Measurements from ENCODE around the gene PRKCI. TPM values are rescaled to one million over a fixed set of nuclear protein-coding genes. Genes with fewer than 3 reads are reported as not detected.

The PRKCI gene
- total and polyA plus RNA-seq, 9 of the 15 experiments (the other 6 are each of a cell fraction or from before 2014, with no cell fraction given) = 10.5 to 43.2 (median 31.4) TPM

DNA sequence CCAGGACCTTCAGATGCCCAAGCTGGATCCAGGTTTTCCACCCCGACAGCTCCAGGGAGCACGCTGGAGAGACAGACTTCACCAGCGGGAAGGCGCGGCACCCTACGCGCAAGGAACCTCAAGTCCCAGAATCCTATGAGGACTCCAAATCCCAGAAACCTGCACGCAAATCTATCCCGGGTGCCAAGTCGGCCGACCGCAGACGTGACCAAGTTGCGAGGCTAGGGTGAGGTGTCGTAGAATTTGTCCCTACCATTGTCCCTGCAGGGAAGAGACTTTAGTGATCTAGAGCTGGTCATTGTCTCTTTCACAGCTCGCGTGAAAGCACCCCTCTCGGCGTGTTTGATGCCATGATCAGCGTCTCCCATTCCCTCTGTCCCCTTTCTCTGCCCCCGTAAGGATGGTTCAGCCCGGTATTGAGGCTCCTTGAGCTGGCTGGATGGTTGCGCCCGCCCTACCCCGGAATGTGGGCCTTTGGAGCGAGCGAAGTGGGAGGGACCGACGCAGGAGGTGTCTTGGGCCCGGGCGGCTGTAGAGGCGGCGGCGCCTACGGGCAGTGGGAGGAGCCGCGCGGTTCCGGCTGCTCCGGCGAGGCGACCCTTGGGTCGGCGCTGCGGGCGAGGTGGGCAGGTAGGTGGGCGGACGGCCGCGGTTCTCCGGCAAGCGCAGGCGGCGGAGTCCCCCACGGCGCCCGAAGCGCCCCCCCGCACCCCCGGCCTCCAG lies at the start of gene PRKCI (continued):
- TF ChIP-seq SAFB (IDR thresholded peaks at IDR 0.05; ENCODE audit: borderline replicate concordance, low read depth, low read length) (no peak), MAFG (tag; conservative IDR thresholded peaks at IDR 0.05) (no peak), CCAR2 (IDR thresholded peaks at IDR 0.05; ENCODE audit: low read depth, low read length) (no peak), LCOR (CRISPR knock-in tag; IDR thresholded peaks at IDR 0.05) (0 out of 2 replicates have a peak, but pooled peaks have one; percentile 57), ELF1 (tag; IDR thresholded peaks at IDR 0.05) (no peak; the same call in 1 of the 2 replicates), EWSR1 (IDR thresholded peaks at IDR 0.05; ENCODE audit: borderline replicate concordance, low read depth, partially characterized antibody) (no peak), EHMT2 (IDR thresholded peaks at IDR 0.05) (no peak), CREM (IDR thresholded peaks at IDR 0.05; ENCODE audit: low read depth) (peak; percentile 61), TCF7 (IDR thresholded peaks at IDR 0.05; ENCODE audit: borderline replicate concordance) (peak; percentile 48; the same call in 1 of the 2 replicates), ZEB2 (IDR thresholded peaks at IDR 0.05) (no peak), ZBED1 (IDR thresholded peaks at IDR 0.05) (no peak), POLR2AphosphoS2 (IDR thresholded peaks at IDR 0.05; ENCODE audit: low read length) (no peak), GATA2 (CRISPR knock-in tag; IDR thresholded peaks at IDR 0.05) (no peak), EP400 (IDR thresholded peaks at IDR 0.05) (peak; percentile 80), ZBTB17 (CRISPR knock-in tag; IDR thresholded peaks at IDR 0.05) (no peak), MEF2A (IDR thresholded peaks at IDR 0.05; ENCODE audit: control insufficient read depth, low read depth, low read length) (no peak), ZNF239 (CRISPR knock-in tag; IDR thresholded peaks at IDR 0.05) (no peak)
- TF ChIP-seq, protein P1, sequence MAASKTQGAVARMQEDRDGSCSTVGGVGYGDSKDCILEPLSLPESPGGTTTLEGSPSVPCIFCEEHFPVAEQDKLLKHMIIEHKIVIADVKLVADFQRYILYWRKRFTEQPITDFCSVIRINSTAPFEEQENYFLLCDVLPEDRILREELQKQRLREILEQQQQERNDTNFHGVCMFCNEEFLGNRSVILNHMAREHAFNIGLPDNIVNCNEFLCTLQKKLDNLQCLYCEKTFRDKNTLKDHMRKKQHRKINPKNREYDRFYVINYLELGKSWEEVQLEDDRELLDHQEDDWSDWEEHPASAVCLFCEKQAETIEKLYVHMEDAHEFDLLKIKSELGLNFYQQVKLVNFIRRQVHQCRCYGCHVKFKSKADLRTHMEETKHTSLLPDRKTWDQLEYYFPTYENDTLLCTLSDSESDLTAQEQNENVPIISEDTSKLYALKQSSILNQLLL (CRISPR knock-in tag; IDR thresholded peaks at IDR 0.05; ENCODE audit: borderline replicate concordance) = no peak
- TF ChIP-seq, protein P2, sequence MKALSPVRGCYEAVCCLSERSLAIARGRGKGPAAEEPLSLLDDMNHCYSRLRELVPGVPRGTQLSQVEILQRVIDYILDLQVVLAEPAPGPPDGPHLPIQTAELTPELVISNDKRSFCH (CRISPR knock-in tag; IDR thresholded peaks at IDR 0.05) = no peak
- TF ChIP-seq, protein P2 (tag; IDR thresholded peaks at IDR 0.05) = peak; percentile 74; the same call in 1 of the 2 replicates
- TF ChIP-seq, protein P3, sequence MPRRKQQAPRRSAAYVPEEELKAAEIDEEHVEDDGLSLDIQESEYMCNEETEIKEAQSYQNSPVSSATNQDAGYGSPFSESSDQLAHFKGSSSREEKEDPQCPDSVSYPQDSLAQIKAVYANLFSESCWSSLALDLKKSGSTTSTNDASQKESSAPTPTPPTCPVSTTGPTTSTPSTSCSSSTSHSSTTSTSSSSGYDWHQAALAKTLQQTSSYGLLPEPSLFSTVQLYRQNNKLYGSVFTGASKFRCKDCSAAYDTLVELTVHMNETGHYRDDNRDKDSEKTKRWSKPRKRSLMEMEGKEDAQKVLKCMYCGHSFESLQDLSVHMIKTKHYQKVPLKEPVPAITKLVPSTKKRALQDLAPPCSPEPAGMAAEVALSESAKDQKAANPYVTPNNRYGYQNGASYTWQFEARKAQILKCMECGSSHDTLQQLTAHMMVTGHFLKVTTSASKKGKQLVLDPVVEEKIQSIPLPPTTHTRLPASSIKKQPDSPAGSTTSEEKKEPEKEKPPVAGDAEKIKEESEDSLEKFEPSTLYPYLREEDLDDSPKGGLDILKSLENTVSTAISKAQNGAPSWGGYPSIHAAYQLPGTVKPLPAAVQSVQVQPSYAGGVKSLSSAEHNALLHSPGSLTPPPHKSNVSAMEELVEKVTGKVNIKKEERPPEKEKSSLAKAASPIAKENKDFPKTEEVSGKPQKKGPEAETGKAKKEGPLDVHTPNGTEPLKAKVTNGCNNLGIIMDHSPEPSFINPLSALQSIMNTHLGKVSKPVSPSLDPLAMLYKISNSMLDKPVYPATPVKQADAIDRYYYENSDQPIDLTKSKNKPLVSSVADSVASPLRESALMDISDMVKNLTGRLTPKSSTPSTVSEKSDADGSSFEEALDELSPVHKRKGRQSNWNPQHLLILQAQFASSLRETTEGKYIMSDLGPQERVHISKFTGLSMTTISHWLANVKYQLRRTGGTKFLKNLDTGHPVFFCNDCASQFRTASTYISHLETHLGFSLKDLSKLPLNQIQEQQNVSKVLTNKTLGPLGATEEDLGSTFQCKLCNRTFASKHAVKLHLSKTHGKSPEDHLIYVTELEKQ (CRISPR knock-in tag; IDR thresholded peaks at IDR 0.05) = no peak
- TF ChIP-seq, protein P4, sequence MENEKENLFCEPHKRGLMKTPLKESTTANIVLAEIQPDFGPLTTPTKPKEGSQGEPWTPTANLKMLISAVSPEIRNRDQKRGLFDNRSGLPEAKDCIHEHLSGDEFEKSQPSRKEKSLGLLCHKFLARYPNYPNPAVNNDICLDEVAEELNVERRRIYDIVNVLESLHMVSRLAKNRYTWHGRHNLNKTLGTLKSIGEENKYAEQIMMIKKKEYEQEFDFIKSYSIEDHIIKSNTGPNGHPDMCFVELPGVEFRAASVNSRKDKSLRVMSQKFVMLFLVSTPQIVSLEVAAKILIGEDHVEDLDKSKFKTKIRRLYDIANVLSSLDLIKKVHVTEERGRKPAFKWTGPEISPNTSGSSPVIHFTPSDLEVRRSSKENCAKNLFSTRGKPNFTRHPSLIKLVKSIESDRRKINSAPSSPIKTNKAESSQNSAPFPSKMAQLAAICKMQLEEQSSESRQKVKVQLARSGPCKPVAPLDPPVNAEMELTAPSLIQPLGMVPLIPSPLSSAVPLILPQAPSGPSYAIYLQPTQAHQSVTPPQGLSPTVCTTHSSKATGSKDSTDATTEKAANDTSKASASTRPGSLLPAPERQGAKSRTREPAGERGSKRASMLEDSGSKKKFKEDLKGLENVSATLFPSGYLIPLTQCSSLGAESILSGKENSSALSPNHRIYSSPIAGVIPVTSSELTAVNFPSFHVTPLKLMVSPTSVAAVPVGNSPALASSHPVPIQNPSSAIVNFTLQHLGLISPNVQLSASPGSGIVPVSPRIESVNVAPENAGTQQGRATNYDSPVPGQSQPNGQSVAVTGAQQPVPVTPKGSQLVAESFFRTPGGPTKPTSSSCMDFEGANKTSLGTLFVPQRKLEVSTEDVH (IDR thresholded peaks at IDR 0.05; ENCODE audit: low read depth, partially characterized antibody) = no peak

Measured in K562 (cell line).